ENCODE measurements around the gene RAB27A. TPM values are rescaled to one million over a fixed set of nuclear protein-coding genes. Genes with fewer than 3 reads are reported as not detected.

RAB27A gene
- total and polyA plus RNA-seq, 2 experiments from 2014 or later: 3.2 to 5.8 TPM

DNA sequence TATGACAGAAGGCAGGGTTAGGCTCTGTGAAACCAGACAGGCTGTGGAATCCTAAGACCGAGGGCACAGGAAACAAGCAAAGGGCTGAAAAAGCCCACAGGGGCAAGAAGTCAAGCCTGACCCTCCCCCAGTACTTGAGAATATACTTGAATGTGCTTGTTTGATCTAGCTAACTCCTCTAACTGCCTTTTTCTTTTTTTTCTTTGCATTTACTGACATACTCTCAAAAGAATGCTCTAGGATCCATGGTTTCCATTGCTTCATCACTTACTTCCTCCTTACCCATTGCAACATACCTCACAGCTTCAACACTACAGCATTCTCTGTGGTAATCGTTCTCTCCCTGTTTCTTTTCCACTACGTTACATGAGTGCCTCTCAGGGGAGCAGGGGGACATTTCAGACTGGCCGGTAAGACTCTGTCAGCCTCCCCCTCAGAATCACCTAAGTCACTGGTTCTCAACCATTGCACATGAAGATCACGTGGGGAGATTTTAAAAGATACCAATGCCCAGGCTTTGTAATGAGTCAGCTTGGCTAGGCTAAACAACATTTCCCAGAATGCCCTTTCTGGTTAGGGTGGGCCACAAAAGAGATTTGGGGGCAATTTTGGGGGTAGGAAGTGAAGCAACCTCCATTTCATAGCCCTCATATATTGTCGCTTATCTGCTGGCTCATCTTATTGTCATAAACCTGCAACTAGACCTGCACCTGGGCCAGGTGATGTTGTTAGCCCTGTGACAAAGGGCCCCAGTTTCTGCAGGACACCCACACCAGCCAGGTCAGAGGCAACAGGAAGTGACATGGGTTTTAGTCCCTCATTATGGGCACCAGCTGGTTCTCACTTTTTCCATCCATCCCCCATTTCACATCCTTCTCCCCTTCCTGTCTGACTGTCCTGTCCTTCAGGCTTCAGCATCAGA is 68.3 kb downstream of the RAB27A start:
- Histone ChIP-seq H3K9me2 (ENCODE audit: insufficient read depth) (no peaks in the 10 kb centered on the region), H3K79me2 (replicated peaks; ENCODE audit: insufficient read depth) (no peaks in the 10 kb centered on the region), H3K27ac (ENCODE audit: low read depth) (no peak overlapping the region), H3K27me3 (ENCODE audit: insufficient read depth) (no peaks in the 10 kb centered on the region), H4K20me1 (replicated peaks; ENCODE audit: insufficient read depth) (no peaks in the 10 kb centered on the region), H3K4me1 (ENCODE audit: insufficient read depth) (peaks cover 22% of the 10 kb centered on the region), H3K4me2 (no peak overlapping the region), H3K4me3 (no peak overlapping the region), H2AFZ (no peak overlapping the region), H3K36me3 (ENCODE audit: insufficient read depth) (no peaks in the 10 kb centered on the region), H3F3A (replicated peaks; ENCODE audit: low read depth) (no peaks in the 10 kb centered on the region)
- TF ChIP-seq, protein P1, sequence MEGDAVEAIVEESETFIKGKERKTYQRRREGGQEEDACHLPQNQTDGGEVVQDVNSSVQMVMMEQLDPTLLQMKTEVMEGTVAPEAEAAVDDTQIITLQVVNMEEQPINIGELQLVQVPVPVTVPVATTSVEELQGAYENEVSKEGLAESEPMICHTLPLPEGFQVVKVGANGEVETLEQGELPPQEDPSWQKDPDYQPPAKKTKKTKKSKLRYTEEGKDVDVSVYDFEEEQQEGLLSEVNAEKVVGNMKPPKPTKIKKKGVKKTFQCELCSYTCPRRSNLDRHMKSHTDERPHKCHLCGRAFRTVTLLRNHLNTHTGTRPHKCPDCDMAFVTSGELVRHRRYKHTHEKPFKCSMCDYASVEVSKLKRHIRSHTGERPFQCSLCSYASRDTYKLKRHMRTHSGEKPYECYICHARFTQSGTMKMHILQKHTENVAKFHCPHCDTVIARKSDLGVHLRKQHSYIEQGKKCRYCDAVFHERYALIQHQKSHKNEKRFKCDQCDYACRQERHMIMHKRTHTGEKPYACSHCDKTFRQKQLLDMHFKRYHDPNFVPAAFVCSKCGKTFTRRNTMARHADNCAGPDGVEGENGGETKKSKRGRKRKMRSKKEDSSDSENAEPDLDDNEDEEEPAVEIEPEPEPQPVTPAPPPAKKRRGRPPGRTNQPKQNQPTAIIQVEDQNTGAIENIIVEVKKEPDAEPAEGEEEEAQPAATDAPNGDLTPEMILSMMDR (conservative IDR thresholded peaks at IDR 0.05; ENCODE audit: low read depth in 2 of 2): no peak
- TF ChIP-seq, protein P2, sequence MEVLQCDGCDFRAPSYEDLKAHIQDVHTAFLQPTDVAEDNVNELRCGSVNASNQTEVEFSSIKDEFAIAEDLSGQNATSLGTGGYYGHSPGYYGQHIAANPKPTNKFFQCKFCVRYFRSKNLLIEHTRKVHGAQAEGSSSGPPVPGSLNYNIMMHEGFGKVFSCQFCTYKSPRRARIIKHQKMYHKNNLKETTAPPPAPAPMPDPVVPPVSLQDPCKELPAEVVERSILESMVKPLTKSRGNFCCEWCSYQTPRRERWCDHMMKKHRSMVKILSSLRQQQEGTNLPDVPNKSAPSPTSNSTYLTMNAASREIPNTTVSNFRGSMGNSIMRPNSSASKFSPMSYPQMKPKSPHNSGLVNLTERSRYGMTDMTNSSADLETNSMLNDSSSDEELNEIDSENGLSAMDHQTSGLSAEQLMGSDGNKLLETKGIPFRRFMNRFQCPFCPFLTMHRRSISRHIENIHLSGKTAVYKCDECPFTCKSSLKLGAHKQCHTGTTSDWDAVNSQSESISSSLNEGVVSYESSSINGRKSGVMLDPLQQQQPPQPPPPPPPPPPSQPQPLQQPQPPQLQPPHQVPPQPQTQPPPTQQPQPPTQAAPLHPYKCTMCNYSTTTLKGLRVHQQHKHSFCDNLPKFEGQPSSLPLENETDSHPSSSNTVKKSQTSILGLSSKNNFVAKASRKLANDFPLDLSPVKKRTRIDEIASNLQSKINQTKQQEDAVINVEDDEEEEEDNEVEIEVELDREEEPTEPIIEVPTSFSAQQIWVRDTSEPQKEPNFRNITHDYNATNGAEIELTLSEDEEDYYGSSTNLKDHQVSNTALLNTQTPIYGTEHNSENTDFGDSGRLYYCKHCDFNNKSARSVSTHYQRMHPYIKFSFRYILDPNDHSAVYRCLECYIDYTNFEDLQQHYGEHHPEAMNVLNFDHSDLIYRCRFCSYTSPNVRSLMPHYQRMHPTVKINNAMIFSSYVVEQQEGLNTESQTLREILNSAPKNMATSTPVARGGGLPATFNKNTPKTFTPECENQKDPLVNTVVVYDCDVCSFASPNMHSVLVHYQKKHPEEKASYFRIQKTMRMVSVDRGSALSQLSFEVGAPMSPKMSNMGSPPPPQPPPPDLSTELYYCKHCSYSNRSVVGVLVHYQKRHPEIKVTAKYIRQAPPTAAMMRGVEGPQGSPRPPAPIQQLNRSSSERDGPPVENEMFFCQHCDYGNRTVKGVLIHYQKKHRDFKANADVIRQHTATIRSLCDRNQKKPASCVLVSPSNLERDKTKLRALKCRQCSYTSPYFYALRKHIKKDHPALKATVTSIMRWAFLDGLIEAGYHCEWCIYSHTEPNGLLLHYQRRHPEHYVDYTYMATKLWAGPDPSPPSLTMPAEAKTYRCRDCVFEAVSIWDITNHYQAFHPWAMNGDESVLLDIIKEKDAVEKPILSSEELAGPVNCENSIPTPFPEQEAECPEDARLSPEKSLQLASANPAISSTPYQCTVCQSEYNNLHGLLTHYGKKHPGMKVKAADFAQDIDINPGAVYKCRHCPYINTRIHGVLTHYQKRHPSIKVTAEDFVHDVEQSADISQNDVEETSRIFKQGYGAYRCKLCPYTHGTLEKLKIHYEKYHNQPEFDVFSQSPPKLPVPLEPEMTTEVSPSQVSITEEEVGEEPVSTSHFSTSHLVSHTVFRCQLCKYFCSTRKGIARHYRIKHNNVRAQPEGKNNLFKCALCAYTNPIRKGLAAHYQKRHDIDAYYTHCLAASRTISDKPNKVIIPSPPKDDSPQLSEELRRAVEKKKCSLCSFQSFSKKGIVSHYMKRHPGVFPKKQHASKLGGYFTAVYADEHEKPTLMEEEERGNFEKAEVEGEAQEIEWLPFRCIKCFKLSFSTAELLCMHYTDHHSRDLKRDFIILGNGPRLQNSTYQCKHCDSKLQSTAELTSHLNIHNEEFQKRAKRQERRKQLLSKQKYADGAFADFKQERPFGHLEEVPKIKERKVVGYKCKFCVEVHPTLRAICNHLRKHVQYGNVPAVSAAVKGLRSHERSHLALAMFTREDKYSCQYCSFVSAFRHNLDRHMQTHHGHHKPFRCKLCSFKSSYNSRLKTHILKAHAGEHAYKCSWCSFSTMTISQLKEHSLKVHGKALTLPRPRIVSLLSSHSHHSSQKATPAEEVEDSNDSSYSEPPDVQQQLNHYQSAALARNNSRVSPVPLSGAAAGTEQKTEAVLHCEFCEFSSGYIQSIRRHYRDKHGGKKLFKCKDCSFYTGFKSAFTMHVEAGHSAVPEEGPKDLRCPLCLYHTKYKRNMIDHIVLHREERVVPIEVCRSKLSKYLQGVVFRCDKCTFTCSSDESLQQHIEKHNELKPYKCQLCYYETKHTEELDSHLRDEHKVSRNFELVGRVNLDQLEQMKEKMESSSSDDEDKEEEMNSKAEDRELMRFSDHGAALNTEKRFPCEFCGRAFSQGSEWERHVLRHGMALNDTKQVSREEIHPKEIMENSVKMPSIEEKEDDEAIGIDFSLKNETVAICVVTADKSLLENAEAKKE (CRISPR knock-in tag; IDR thresholded peaks at IDR 0.05): no peak
- no peak for TF ChIP-seq NANOG (IDR thresholded peaks at IDR 0.05; ENCODE audit: borderline replicate concordance)
- TF ChIP-seq EZH2 (IDR thresholded peaks at IDR 0.05; ENCODE audit: low read depth, unreplicated experiment): no peak
- no peak for TF ChIP-seq CREB1 (CRISPR knock-in tag; IDR thresholded peaks at IDR 0.05; ENCODE audit: low read depth)
- no peak for TF ChIP-seq JUNB (IDR thresholded peaks at IDR 0.05; ENCODE audit: unreplicated experiment)
- no peak for TF ChIP-seq POLR2AphosphoS5 (IDR thresholded peaks at IDR 0.05; ENCODE audit: low read depth)
- TF ChIP-seq, protein P3, sequence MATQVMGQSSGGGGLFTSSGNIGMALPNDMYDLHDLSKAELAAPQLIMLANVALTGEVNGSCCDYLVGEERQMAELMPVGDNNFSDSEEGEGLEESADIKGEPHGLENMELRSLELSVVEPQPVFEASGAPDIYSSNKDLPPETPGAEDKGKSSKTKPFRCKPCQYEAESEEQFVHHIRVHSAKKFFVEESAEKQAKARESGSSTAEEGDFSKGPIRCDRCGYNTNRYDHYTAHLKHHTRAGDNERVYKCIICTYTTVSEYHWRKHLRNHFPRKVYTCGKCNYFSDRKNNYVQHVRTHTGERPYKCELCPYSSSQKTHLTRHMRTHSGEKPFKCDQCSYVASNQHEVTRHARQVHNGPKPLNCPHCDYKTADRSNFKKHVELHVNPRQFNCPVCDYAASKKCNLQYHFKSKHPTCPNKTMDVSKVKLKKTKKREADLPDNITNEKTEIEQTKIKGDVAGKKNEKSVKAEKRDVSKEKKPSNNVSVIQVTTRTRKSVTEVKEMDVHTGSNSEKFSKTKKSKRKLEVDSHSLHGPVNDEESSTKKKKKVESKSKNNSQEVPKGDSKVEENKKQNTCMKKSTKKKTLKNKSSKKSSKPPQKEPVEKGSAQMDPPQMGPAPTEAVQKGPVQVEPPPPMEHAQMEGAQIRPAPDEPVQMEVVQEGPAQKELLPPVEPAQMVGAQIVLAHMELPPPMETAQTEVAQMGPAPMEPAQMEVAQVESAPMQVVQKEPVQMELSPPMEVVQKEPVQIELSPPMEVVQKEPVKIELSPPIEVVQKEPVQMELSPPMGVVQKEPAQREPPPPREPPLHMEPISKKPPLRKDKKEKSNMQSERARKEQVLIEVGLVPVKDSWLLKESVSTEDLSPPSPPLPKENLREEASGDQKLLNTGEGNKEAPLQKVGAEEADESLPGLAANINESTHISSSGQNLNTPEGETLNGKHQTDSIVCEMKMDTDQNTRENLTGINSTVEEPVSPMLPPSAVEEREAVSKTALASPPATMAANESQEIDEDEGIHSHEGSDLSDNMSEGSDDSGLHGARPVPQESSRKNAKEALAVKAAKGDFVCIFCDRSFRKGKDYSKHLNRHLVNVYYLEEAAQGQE (IDR thresholded peaks at IDR 0.05; ENCODE audit: unreplicated experiment): no peak
- TF ChIP-seq, protein P4, sequence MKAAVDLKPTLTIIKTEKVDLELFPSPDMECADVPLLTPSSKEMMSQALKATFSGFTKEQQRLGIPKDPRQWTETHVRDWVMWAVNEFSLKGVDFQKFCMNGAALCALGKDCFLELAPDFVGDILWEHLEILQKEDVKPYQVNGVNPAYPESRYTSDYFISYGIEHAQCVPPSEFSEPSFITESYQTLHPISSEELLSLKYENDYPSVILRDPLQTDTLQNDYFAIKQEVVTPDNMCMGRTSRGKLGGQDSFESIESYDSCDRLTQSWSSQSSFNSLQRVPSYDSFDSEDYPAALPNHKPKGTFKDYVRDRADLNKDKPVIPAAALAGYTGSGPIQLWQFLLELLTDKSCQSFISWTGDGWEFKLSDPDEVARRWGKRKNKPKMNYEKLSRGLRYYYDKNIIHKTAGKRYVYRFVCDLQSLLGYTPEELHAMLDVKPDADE (IDR thresholded peaks at IDR 0.05): no peak
- no peak for TF ChIP-seq ZNF114 (CRISPR knock-in tag; IDR thresholded peaks at IDR 0.05)
- TF ChIP-seq ZNF331 (CRISPR knock-in tag; IDR thresholded peaks at IDR 0.05; ENCODE audit: low read depth): no peak
- H3K27me3 Mint-ChIP-seq (ENCODE audit: insufficient read depth, low read depth, poor library complexity): peaks cover 2% of the 10 kb centered on the region
- no peaks in the 10 kb centered on the region for H3K36me3 Mint-ChIP-seq (ENCODE audit: low read depth)
- ATAC-seq (no peak), DNase-seq (ENCODE audit: low spot score) (peak; percentile 35)
- H3K9me3 Mint-ChIP-seq: no peaks in the 10 kb centered on the region
- peaks cover 15% of the 10 kb centered on the region for H3K4me1 Mint-ChIP-seq
- H3K27ac Mint-ChIP-seq: peak overlapping the region; percentile 64
- no peak overlapping the region for H3K4me3 Mint-ChIP-seq
